ENCODE results near the gene MTURN.

Gene MTURN

GRCh38 chr7:30201161-30201666 is 66.4 kb downstream of the MTURN start:
- no peak for DNase-seq (ENCODE audit: low read depth)
- H3K4me3 ChIP-seq (ENCODE audit: low read depth, low read length) = no peak overlapping the region
- no peak for TF ChIP-seq CTCF (IDR thresholded peaks at IDR 0.05; ENCODE audit: low read depth, low read length, missing control alignments)

- H3K4me3 ChIP-seq (ENCODE audit: low read depth, low read length) = no peak overlapping the region
- TF ChIP-seq CTCF (IDR thresholded peaks at IDR 0.05; ENCODE audit: low read depth, low read length, missing control alignments) = no peak
- no peak for DNase-seq (ENCODE audit: low read depth)
Observed at GRCh38 chr7:30201921-30202320, 67.1 kb downstream of the MTURN start.

- no peak overlapping the region for H3K4me3 ChIP-seq (ENCODE audit: low read depth, low read length)
- no peak for TF ChIP-seq CTCF (IDR thresholded peaks at IDR 0.05; ENCODE audit: low read depth, low read length, missing control alignments)
- DNase-seq (ENCODE audit: low read depth) = no peak
Observed at GRCh38 chr7:30202671-30203070, 67.9 kb downstream of the MTURN start.

- no peak for TF ChIP-seq CTCF (IDR thresholded peaks at IDR 0.05; ENCODE audit: low read depth, low read length, missing control alignments)
- no peak for DNase-seq (ENCODE audit: low read depth)
- no peak overlapping the region for H3K4me3 ChIP-seq (ENCODE audit: low read depth, low read length)
Observed at GRCh38 chr7:30206491-30206890, 71.7 kb downstream of the MTURN start.

GRCh38 chr7:30206942-30207341 is 72.2 kb downstream of the MTURN start:
- no peak overlapping the region for H3K4me3 ChIP-seq (ENCODE audit: low read depth, low read length)
- no peak for TF ChIP-seq CTCF (IDR thresholded peaks at IDR 0.05; ENCODE audit: low read depth, low read length, missing control alignments)
- DNase-seq (ENCODE audit: low read depth) = no peak

GRCh38 chr7:30207376-30207775 is 72.6 kb downstream of the MTURN start:
- TF ChIP-seq CTCF (IDR thresholded peaks at IDR 0.05; ENCODE audit: low read depth, low read length, missing control alignments) = no peak
- no peak for DNase-seq (ENCODE audit: low read depth)
- no peak overlapping the region for H3K4me3 ChIP-seq (ENCODE audit: low read depth, low read length)

- DNase-seq (ENCODE audit: low read depth) = no peak
- H3K4me3 ChIP-seq (ENCODE audit: low read depth, low read length) = no peak overlapping the region
- no peak for TF ChIP-seq CTCF (IDR thresholded peaks at IDR 0.05; ENCODE audit: low read depth, low read length, missing control alignments)
Observed at GRCh38 chr7:30209951-30210350, 75.2 kb downstream of the MTURN start.
